MM.1S (cell line): Measurements from ENCODE around the gene SLC38A5.
"Not testable (repeated sequence)": the region's sequence is repeated elsewhere in the genome, so short reads cannot be mapped to it uniquely, and the experiment has no call there.

Source experiments
- DNase-seq: peaks from one replicate; pipeline ENCODE4 v3.0.0-alpha.2; 2015
- H2AFZ ChIP-seq: fragments of 300-600 bp; sonication (generic); 2 replicates; pipeline ENCODE4 v1.6.0; 2016; ENCODE audit warnings: antibody characterized with exemption, low read length
- H3F3A ChIP-seq: fragments of 300-600 bp; sonication (generic); 2 replicates; pipeline ENCODE4 v1.6.1; 2016; ENCODE audit warnings: mild to moderate bottlenecking, antibody characterized with exemption, low read length, moderate library complexity, mixed read lengths; ENCODE audit not compliant: insufficient read depth
- H3K27ac ChIP-seq: fragments of 300-600 bp; sonication (generic); 2 replicates; pipeline ENCODE4 v1.5.1; 2016; ENCODE audit warnings: mild to moderate bottlenecking, low read length
- H3K27me3 ChIP-seq: fragments of 300-600 bp; sonication (generic); replicated peaks from 2 replicates; pipeline ENCODE4 v1.6.0; 2016; ENCODE audit warnings: low read length; ENCODE audit not compliant: insufficient read depth
- H3K36me3 ChIP-seq: fragments of 300-600 bp; sonication (generic); replicated peaks from 2 replicates; pipeline ENCODE4 v1.6.1; 2016; ENCODE audit warnings: mild to moderate bottlenecking, low read length, mixed read lengths; ENCODE audit not compliant: insufficient read depth
- H3K4me1 ChIP-seq: fragments of 300-600 bp; sonication (generic); 2 replicates; pipeline ENCODE4 v1.6.1; 2016; ENCODE audit warnings: low read length, mixed read lengths
- H3K4me2 ChIP-seq: fragments of 300-600 bp; sonication (generic); 2 replicates; pipeline ENCODE4 v1.6.0; 2016; ENCODE audit warnings: low read depth, low read length
- H3K4me3 ChIP-seq: fragments of 300-600 bp; sonication (generic); 2 replicates; pipeline ENCODE4 v1.5.1; 2016; ENCODE audit warnings: low read length, mixed read lengths
- H3K79me2 ChIP-seq: fragments of 300-600 bp; sonication (generic); 2 replicates; pipeline ENCODE4 v1.6.1; 2016; ENCODE audit warnings: mixed run types, low read length, mixed read lengths
- H3K9ac ChIP-seq: fragments of 300-600 bp; sonication (generic); 2 replicates; pipeline ENCODE4 v1.6.1; 2016; ENCODE audit warnings: low read length, mixed read lengths
- H3K9me2 ChIP-seq: fragments of 300-600 bp; sonication (generic); replicated peaks from 2 replicates; pipeline ENCODE4 v1.6.1; 2016; ENCODE audit warnings: mild to moderate bottlenecking, low read length, mixed read lengths; ENCODE audit not compliant: insufficient read depth
- H3K9me3 ChIP-seq: fragments of 300-600 bp; sonication (generic); replicated peaks from 2 replicates; pipeline ENCODE4 v1.6.1; 2016; ENCODE audit warnings: mild to moderate bottlenecking, low read length, mixed read lengths; ENCODE audit not compliant: insufficient read depth
- H4K20me1 ChIP-seq: fragments of 300-600 bp; sonication (generic); 2 replicates; pipeline ENCODE4 v1.6.1; 2016; ENCODE audit warnings: mild to moderate bottlenecking, low read length, moderate library complexity, mixed read lengths; ENCODE audit not compliant: insufficient read depth

SLC38A5 gene

DNA sequence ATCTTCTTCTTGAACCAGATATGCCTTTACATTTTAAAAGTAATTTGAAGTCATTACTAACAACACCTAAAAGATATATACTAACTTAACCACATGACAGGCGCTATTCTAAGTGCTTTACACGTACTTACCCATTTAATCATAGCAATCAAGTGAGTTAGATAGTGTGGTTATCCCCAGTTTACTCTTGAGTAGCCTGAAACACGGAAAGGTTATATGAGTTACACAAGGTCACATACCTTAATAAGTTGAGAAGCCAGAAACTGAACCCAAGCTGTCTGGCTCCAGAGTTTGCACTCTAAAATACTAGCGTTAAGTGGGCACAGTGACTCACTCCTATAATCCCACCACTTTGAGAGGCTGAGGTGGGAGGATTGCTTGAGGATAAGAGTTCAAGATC, 39.9 kb downstream of the SLC38A5 start:
- not testable (repeated sequence) for H2AFZ ChIP-seq, H3K79me2 ChIP-seq, H3K4me1 ChIP-seq, H3K36me3 ChIP-seq, H3K4me3 ChIP-seq, H3K4me2 ChIP-seq, DNase-seq, H3K9me3 ChIP-seq, H3K9me2 ChIP-seq, H3K9ac ChIP-seq, H3K27ac ChIP-seq, H3K27me3 ChIP-seq, H4K20me1 ChIP-seq, H3F3A ChIP-seq

DNA sequence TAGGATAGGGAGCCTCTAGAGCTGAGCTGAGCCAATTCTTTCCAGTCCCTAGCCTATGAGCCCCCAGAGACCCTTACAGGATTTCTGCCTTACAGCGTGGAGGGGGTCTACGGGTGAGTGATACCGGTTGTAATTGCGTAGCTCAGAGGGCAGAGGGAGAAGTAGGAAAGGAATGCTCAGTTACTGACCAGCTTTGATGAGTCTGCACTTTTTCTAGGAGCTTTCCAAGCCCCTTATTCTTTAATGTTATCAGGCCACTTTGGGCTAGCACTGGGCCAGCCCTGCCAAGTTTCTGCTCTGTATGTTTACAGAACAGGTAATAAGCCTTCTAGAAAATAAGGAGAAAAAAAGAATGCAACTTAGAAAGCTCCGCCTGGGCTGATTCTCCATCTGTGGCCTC, 40.5 kb downstream of the SLC38A5 start:
- not testable (repeated sequence) for H3K9me3 ChIP-seq, H3K4me2 ChIP-seq, H3K9me2 ChIP-seq, H3K27me3 ChIP-seq, H3K27ac ChIP-seq, DNase-seq, H3K4me1 ChIP-seq, H3K4me3 ChIP-seq, H3K36me3 ChIP-seq, H2AFZ ChIP-seq, H4K20me1 ChIP-seq, H3F3A ChIP-seq, H3K79me2 ChIP-seq, H3K9ac ChIP-seq

DNA sequence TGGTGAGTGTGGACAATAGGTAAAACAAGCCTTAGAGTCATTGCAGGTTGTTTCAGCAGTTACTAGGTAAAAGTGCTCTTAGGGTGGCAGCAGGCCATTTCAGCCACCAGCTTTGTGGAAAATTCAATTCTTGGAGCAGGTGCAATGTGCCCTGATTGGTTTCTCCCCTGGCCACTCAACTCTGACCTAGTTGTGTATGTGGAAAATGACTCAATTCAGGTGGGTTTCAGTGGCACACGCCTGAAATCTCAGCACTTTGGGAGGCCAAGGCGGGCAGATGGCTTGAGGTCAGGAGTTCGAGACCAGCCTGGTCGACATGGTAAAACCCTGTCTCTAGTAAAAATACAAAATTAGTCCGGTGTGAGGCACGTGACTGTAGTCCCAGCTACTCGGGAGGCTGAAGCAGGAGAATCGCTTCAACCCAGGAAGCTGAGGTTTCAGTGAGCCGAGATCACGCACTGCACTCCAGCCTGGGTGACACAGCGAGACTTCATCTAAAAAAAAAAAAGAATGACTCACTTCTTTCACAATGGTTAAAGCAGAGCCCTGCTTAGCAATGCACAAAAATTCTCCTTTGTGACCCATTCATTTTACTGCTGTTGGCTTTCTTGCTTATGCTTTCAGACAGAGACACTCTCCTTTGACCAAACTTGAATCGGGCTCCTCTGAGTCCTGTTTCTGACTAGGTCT, 42.9 kb downstream of the SLC38A5 start:
- H3K9ac ChIP-seq, H3K4me3 ChIP-seq, H3F3A ChIP-seq, H3K36me3 ChIP-seq, H3K27ac ChIP-seq, DNase-seq, H3K9me2 ChIP-seq, H4K20me1 ChIP-seq, H3K79me2 ChIP-seq, H3K4me1 ChIP-seq, H2AFZ ChIP-seq, H3K9me3 ChIP-seq, H3K27me3 ChIP-seq, H3K4me2 ChIP-seq: not testable (repeated sequence)

DNA sequence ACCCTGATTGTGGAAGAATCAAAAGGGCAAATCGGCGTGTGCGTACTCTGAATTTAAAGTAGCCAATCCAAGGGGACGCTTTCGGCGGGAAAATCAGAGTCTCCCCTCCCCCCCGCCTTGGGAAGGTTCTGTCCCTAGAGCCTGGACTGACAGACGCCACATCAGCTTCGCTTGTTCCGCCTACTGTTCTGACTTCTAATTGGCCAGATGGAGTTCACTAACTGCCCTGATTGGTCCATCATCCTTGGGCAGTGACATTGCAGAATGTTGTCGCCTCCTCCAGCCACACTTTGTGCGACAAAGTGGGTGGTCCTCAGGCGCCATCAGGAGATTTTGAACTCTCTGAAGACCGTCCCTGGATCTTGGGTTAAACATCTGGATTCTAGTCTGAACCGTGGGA, 58.2 kb downstream of the SLC38A5 start, which contains the start of gene SSX4B:
Gene SSX4B, minus strand, starts transcription at position 101 of the 400 bp plus-strand sequence. CDS start 588 bp downstream, outside the sequence.
- H3K79me2 ChIP-seq = not testable (repeated sequence)

More for the DNA sequence above, 58.2 kb downstream of the SLC38A5 start, which contains the start of gene SSX4B:
- not testable (repeated sequence) for DNase-seq, H2AFZ ChIP-seq, H3K27ac ChIP-seq, H3K9ac ChIP-seq, H4K20me1 ChIP-seq, H3K4me3 ChIP-seq, H3K4me1 ChIP-seq, H3K27me3 ChIP-seq, H3K4me2 ChIP-seq, H3K36me3 ChIP-seq, H3K9me3 ChIP-seq, H3F3A ChIP-seq, H3K9me2 ChIP-seq
